Endothelial cell (in vitro differentiated cells): ENCODE measurements around the gene SP2. TPM values are rescaled to one million over a fixed set of nuclear protein-coding genes. Genes with fewer than 3 reads are reported as not detected.

Experiments used
- DNase-seq: peaks from one replicate; pipeline ENCODE4 v3.0.0; 2021; ENCODE audit warnings: low spot score
- H3K27ac Mint-ChIP-seq: one replicate; pipeline ENCODE4 v1.8.0; 2021; ENCODE audit warnings: mixed read lengths, inconsistent platforms; ENCODE audit not compliant: unreplicated experiment
- H3K27me3 Mint-ChIP-seq: one replicate; pipeline ENCODE4 v1.8.0; 2021; ENCODE audit warnings: mild to moderate bottlenecking, moderate library complexity, mixed read lengths, inconsistent platforms; ENCODE audit not compliant: unreplicated experiment
- H3K36me3 Mint-ChIP-seq: one replicate; pipeline ENCODE4 v1.8.0; 2021; ENCODE audit warnings: mild to moderate bottlenecking, low read depth, mixed read lengths, inconsistent platforms; ENCODE audit not compliant: unreplicated experiment
- H3K4me1 Mint-ChIP-seq: one replicate; pipeline ENCODE4 v1.8.0; 2021; ENCODE audit warnings: mild to moderate bottlenecking, mixed read lengths, inconsistent platforms; ENCODE audit not compliant: unreplicated experiment
- H3K4me3 Mint-ChIP-seq: one replicate; pipeline ENCODE4 v1.8.0; 2021; ENCODE audit warnings: mild to moderate bottlenecking, mixed read lengths, inconsistent platforms; ENCODE audit not compliant: unreplicated experiment
- H3K9me3 Mint-ChIP-seq: one replicate; pipeline ENCODE4 v1.8.0; 2021; ENCODE audit warnings: mixed read lengths, inconsistent platforms; ENCODE audit not compliant: unreplicated experiment
- CTCF ChIP-seq: fragments of 200-600 bp; sonication (generic); IDR thresholded peaks from one replicate; pipeline ENCODE4 v1.5.0; 2021; ENCODE audit warnings: antibody characterized with exemption; ENCODE audit not compliant: unreplicated experiment
- total RNA-seq: library from RNA; stranded (reverse); fragmentation: NEBNext Ultra II Directional; extraction: Animal tissue kit (Norgen Biotek cat#: 25700); gene quantifications from one replicate; pipeline ENCODE4 v1.2.1, GENCODE V29; 2021; ENCODE audit not compliant: unreplicated experiment

SP2 gene
- total RNA-seq, 1 donor from 2014 or later, result 12.4 TPM

- Mint-ChIP-seq H3K27me3 (peaks cover 8% of the 10 kb centered on the region), H3K27ac (no peak overlapping the region), H3K9me3 (no peaks in the 10 kb centered on the region), H3K4me1 (peaks cover 10% of the 10 kb centered on the region), H3K4me3 (peak overlapping the region; percentile 45), H3K36me3 (peaks cover 4% of the 10 kb centered on the region)
- DNase-seq, result peak; percentile 96
- peak; percentile 78 for TF ChIP-seq CTCF
Measured at GRCh38 chr17:47949197-47949759, 53.2 kb downstream of the SP2 start.

DNA sequence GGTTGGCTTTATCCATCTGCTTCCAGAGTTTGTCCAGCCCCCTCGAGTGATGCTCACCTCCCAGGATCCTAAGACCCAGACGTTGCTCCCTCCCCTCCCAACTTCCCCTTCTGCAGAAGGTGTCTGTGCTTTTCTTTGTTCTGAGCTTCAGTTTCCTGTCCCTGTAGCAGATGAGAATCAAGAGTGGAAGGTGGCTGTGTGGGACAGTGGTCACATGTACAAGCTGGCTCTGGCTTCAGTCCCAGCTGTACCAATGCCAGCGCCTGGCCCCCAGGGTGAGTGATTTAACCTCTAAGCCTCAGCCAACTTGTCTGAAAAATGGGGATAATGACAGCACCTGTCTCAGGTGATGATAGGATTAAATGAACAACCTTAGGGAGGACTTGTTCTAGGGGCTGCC is 53.9 kb downstream of the SP2 start:
- peaks cover 2% of the 10 kb centered on the region for H3K36me3 Mint-ChIP-seq
- DNase-seq, result no peak
- peaks cover 8% of the 10 kb centered on the region for H3K27me3 Mint-ChIP-seq
- H3K4me3 Mint-ChIP-seq, result no peak overlapping the region
- H3K9me3 Mint-ChIP-seq, result no peaks in the 10 kb centered on the region
- H3K27ac Mint-ChIP-seq, result no peak overlapping the region
- no peak for TF ChIP-seq CTCF
- H3K4me1 Mint-ChIP-seq, result peaks cover 10% of the 10 kb centered on the region

DNA sequence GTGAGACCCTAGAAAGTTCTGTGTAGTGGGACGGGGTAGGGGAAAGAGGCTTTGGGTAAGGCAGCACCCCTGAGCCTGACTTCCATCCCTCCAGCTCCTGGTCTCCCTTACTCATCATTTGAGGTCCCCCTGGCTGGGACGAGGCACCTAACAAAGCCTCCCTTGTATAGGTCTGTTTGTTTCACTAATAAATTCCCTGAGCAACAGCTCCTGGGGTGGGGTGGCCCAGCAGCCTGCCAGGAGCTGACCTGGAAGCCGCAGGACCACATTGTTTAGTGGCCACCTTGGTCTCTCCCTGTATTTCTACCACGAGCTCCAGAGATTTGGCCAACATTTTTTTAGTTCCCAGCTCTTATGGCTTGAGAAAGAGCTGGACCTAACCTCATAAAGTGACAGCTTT is 54.4 kb downstream of the SP2 start:
- TF ChIP-seq CTCF, result no peak
- no peaks in the 10 kb centered on the region for H3K9me3 Mint-ChIP-seq

GRCh38 chr17:47952171-47953021 is 56.4 kb downstream of the SP2 start:
- Mint-ChIP-seq H3K27ac (no peak overlapping the region), H3K36me3 (no peaks in the 10 kb centered on the region), H3K27me3 (peaks cover 5% of the 10 kb centered on the region), H3K4me1 (peaks cover 10% of the 10 kb centered on the region), H3K4me3 (no peak overlapping the region), H3K9me3 (no peaks in the 10 kb centered on the region)
- no peak for DNase-seq
- TF ChIP-seq CTCF, result no peak

More for the DNA sequence above, 54.4 kb downstream of the SP2 start:
- no peak overlapping the region for H3K4me3 Mint-ChIP-seq
- H3K36me3 Mint-ChIP-seq, result no peaks in the 10 kb centered on the region
- DNase-seq, result no peak
- no peak overlapping the region for H3K27ac Mint-ChIP-seq
- peaks cover 10% of the 10 kb centered on the region for H3K4me1 Mint-ChIP-seq
- H3K27me3 Mint-ChIP-seq, result peaks cover 6% of the 10 kb centered on the region

DNA sequence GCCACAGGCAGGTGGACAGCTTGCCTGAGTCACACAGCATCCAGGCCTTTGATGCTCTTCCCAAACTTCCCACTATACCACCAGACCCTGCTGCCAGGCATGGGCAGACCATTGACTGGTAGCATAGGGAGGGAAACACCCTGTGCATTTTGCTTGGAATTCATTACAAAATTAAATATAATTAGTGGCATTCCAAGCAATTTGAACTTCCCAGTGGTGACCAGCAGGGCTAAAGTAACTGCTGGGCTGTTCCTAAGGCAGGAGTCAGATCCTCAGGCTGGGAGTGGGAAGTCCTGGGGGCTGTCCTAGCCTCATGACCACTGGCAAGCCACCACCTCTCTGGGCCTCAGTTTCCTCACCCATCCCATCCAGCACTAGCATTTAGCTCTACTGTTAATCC is 57.9 kb downstream of the SP2 start:
- no peak for DNase-seq
- H3K4me1 Mint-ChIP-seq, result peaks cover 8% of the 10 kb centered on the region
- no peak for TF ChIP-seq CTCF
- no peaks in the 10 kb centered on the region for H3K9me3 Mint-ChIP-seq
- no peak overlapping the region for H3K4me3 Mint-ChIP-seq
- H3K27ac Mint-ChIP-seq, result no peak overlapping the region
- H3K36me3 Mint-ChIP-seq, result no peaks in the 10 kb centered on the region
- H3K27me3 Mint-ChIP-seq, result peaks cover 5% of the 10 kb centered on the region
